K562 (cell line): ENCODE data around the gene RIC3. TPM values are rescaled to one million over a fixed set of nuclear protein-coding genes. Genes with fewer than 3 reads are reported as not detected.

Source experiments
- ATAC-seq: fragments of 200-7000 bp; cut with Tn5 transposase; 3 replicates; pipeline ENCODE4 v1.9.1; 2020; ENCODE audit warnings: moderate library complexity
- BruUV-seq: library from RNA; stranded (reverse); fragments of 400-500 nt; replicated peaks from 2 replicates; lab custom pipeline; 2021; lab: Mats Ljungman, UMichigan
- CTCF ChIA-PET: fragments of 300-600 bp; formaldehyde crosslinking; extraction: SDS; loops from one replicate; lab custom pipeline; 2021; ENCODE audit warnings: low intra/inter-chr PET ratio; lab: Yijun Ruan, JAX
- POLR2A ChIA-PET: fragments of 300-600, 350-650 bp; sonication (Branson Sonifier 250); formaldehyde crosslinking; extraction: SDS; loops from one replicate; lab custom pipeline; 2021; ENCODE audit warnings: antibody characterized with exemption, inconsistent platforms; lab: Yijun Ruan, JAX
- DNase-seq, 4 experiments: peaks; one replicate each; pipeline versions ENCODE4 v3.0.0 to v3.0.0-alpha.2; 2011 to 2018; ENCODE audit warnings: low spot score in 3 of 4, mixed read lengths in 3 of 4; ENCODE audit errors: extremely low read depth in 1 of 4
- FAIRE-seq: peaks from 2 replicates; lab custom pipeline; 2011; peaks lifted over from hg19 to GRCh38; lab: Jason Lieb, UNC
- H2AFZ ChIP-seq: 2 replicates; pipeline ENCODE4 v1.6.0; 2011; ENCODE audit warnings: low read depth, low read length, control low read depth, inconsistent platforms
- H3K27ac ChIP-seq: fragments of 200-600 bp; 3 replicates; pipeline ENCODE4 v1.8.0; 2011; ENCODE audit warnings: low read depth, mild to moderate bottlenecking, control low read depth, inconsistent platforms, low read length, moderate library complexity, mixed read lengths; ENCODE audit errors: extremely low read depth
- H3K27me3 ChIP-seq, 2 experiments: fragments of 300-600 bp in 1 of 2; 2 replicates in 1 of 2; 3 replicates in 1 of 2; pipeline versions ENCODE4 v1.6.0 to v1.8.0; 2011; ENCODE audit warnings: inconsistent platforms in 2 of 2, low read length in 2 of 2, mild to moderate bottlenecking in 1 of 2, mixed read lengths in 1 of 2, moderate library complexity in 1 of 2; ENCODE audit not compliant: control insufficient read depth in 2 of 2, insufficient read depth in 2 of 2
- H3K36me3 ChIP-seq: fragments of 300-600 bp; 3 replicates; pipeline ENCODE4 v1.8.0; 2011; ENCODE audit warnings: mild to moderate bottlenecking, low read length, inconsistent platforms; ENCODE audit not compliant: control insufficient read depth, insufficient read depth
- H3K4me1 ChIP-seq, 2 experiments: fragments of 200-600 bp in 1 of 2; replicated peaks in 1 of 2; 2 replicates in 1 of 2; 3 replicates in 1 of 2; pipeline versions ENCODE4 v1.5.1 to v1.8.0; 2011; ENCODE audit warnings: inconsistent platforms in 2 of 2, low read length in 2 of 2, mild to moderate bottlenecking in 1 of 2, mixed read lengths in 1 of 2, moderate library complexity in 1 of 2; ENCODE audit not compliant: control insufficient read depth in 2 of 2, insufficient read depth in 2 of 2
- H3K4me2 ChIP-seq: 2 replicates; pipeline ENCODE4 v1.6.1; 2011; ENCODE audit warnings: low read length, control low read depth, inconsistent platforms, mixed read lengths; ENCODE audit not compliant: insufficient read depth
- H3K4me3 ChIP-seq: fragments of 200-600 bp; sonication (generic), shearing (Covaris generic); 2 replicates; pipeline ENCODE4 v1.5.1; 2016; ENCODE audit warnings: control low read depth, inconsistent platforms
- H3K79me2 ChIP-seq: fragments of 200-600 bp; 3 replicates; pipeline ENCODE4 v1.8.0; 2011; ENCODE audit warnings: low read length, inconsistent platforms; ENCODE audit not compliant: control insufficient read depth, insufficient read depth
- H3K9ac ChIP-seq, 2 experiments: 2 replicates each; pipeline versions ENCODE4 v1.6.0 to v1.6.1; 2011; ENCODE audit warnings: low read depth in 2 of 2, low read length in 2 of 2, control low read depth in 1 of 2, inconsistent platforms in 1 of 2, mild to moderate bottlenecking in 1 of 2, mixed read lengths in 1 of 2; ENCODE audit not compliant: insufficient read depth in 1 of 2
- H3K9me1 ChIP-seq: one replicate; pipeline ENCODE4 v1.6.0; 2011; ENCODE audit warnings: inconsistent platforms, mild to moderate bottlenecking, low read length, moderate library complexity; ENCODE audit not compliant: control insufficient read depth, insufficient read depth
- H3K9me3 ChIP-seq: replicated peaks from 2 replicates; pipeline ENCODE4 v1.5.1; 2011; ENCODE audit warnings: low read depth, low read length, inconsistent platforms; ENCODE audit not compliant: control insufficient read depth, insufficient read depth
- H4K20me1 ChIP-seq: replicated peaks from 2 replicates; pipeline ENCODE4 v1.6.1; 2011; ENCODE audit warnings: low read length, inconsistent platforms, mixed read lengths; ENCODE audit not compliant: control insufficient read depth, insufficient read depth
- CAMTA2 ChIP-seq: fragments of 250-450 bp; sonication (Bioruptor Pico); conservative IDR thresholded peaks from 2 replicates; pipeline ENCODE4 v1.5.1; 2022
- CCAR2 ChIP-seq: fragments of 200-400 bp; formaldehyde crosslinking; IDR thresholded peaks from 2 replicates; pipeline ENCODE4 v1.6.1; 2017; ENCODE audit warnings: mild to moderate bottlenecking, low read depth, low read length
- ERF ChIP-seq: fragments of 450-650 bp; formaldehyde crosslinking; IDR thresholded peaks from 2 replicates; pipeline ENCODE4 v1.4.0; 2020; ENCODE audit warnings: mild to moderate bottlenecking, mixed read lengths
- EWSR1 ChIP-seq: fragments of 450-650 bp; IDR thresholded peaks from 2 replicates; pipeline ENCODE4 v1.6.1; 2018; ENCODE audit warnings: borderline replicate concordance, mild to moderate bottlenecking, low read depth, moderate library complexity; ENCODE audit not compliant: partially characterized antibody
- GATAD2B ChIP-seq: fragments of 450-650 bp; IDR thresholded peaks from 2 replicates; pipeline ENCODE4 v1.6.1; 2017; ENCODE audit warnings: mild to moderate bottlenecking, borderline replicate concordance
- HDAC2 ChIP-seq: fragments of 450-650 bp; IDR thresholded peaks from 2 replicates; pipeline ENCODE4 v1.6.1; 2016; ENCODE audit warnings: mild to moderate bottlenecking
- ILK ChIP-seq: fragments of 450-650 bp; IDR thresholded peaks from 2 replicates; pipeline ENCODE4 v1.6.1; 2016; ENCODE audit warnings: missing genetic modification characterization, low read depth, mild to moderate bottlenecking, missing compliant biosample characterization, moderate library complexity, borderline replicate concordance
- JUNB ChIP-seq: fragments of 450-650 bp; formaldehyde crosslinking; conservative IDR thresholded peaks from 2 replicates; pipeline ENCODE4 v1.4.0; 2020; ENCODE audit warnings: mild to moderate bottlenecking
- MAFF ChIP-seq: IDR thresholded peaks from 2 replicates; pipeline ENCODE4 v1.6.1; 2012; ENCODE audit warnings: low read length, improper control_type of control experiment
- MEIS2 ChIP-seq: fragments of 450-650 bp; IDR thresholded peaks from 2 replicates; pipeline ENCODE4 v1.6.1; 2014; ENCODE audit warnings: mild to moderate bottlenecking; ENCODE audit not compliant: partially characterized antibody
- NEUROD1 ChIP-seq: fragments of 150-350 bp; IDR thresholded peaks from 2 replicates; pipeline ENCODE4 v1.6.1; 2014; ENCODE audit warnings: borderline replicate concordance, low read length, low read depth; ENCODE audit not compliant: partially characterized antibody
- TCFL5 ChIP-seq: fragments of 250-450 bp; sonication (Bioruptor Pico); conservative IDR thresholded peaks from 2 replicates; pipeline ENCODE4 v1.6.1; 2021; ENCODE audit warnings: mild to moderate bottlenecking, moderate library complexity, matching md5 sums
- TEAD1 ChIP-seq, 2 experiments: fragments of 450-650 bp in 1 of 2; sonication (generic) in 1 of 2; formaldehyde crosslinking; IDR thresholded peaks; 2 replicates each; pipeline versions ENCODE4 v1.4.0 to v1.8.0; 2020 to 2022; ENCODE audit warnings: mild to moderate bottlenecking in 2 of 2, missing genetic modification reagents in 1 of 2
- TRIM24 ChIP-seq, 2 experiments: fragments of 450-650 bp; IDR thresholded peaks; 2 replicates each; pipeline ENCODE4 v1.6.1; 2016
- ZNF133 ChIP-seq: fragments of 250-450 bp; sonication (Bioruptor Pico); IDR thresholded peaks from 2 replicates; pipeline ENCODE4 v1.4.0; 2020; ENCODE audit warnings: mild to moderate bottlenecking
- ZNF174 ChIP-seq: fragments of 250-450 bp; sonication (Bioruptor Pico); IDR thresholded peaks from 2 replicates; pipeline ENCODE4 v1.4.0; 2020; ENCODE audit warnings: mild to moderate bottlenecking
- ZNF609 ChIP-seq: sonication (generic); formaldehyde crosslinking; IDR thresholded peaks from 2 replicates; pipeline ENCODE4 v1.8.1; 2023; ENCODE audit warnings: missing genetic modification reagents, mild to moderate bottlenecking, borderline replicate concordance
- WGBS: fragments of 100-300 bp; shearing (Covaris generic); methylation state at CpG from one replicate; pipeline ENCODE4 v1.1.6; 2016; ENCODE audit warnings: low coverage, mixed read lengths; ENCODE audit not compliant: insufficient coverage; ENCODE audit errors: missing lambda C conversion rate; 5-methylcytosine and 5-hydroxymethylcytosine counted together
- in situ Hi-C: fragments of 300-500 bp; cut with MboI; formaldehyde crosslinking; loops from 4 replicates; pipeline ENCODE4 v1.15.0; 2018; ENCODE audit warnings: inconsistent platforms, mixed read lengths
- intact Hi-C: fragments of 100-400 bp; cut with micrococcal nuclease; formaldehyde crosslinking; loops from 2 replicates; pipeline ENCODE4 v1.14.2; 2022
- polyA plus RNA-seq, 8 experiments: library from polyadenylated mRNA; depleted of rRNA in 4 of 8; stranded (reverse) in 5 of 8; unstranded in 3 of 8; fragments of >200 nt; fragmentation: Nextera tagmentation in 2 of 8; fragmentation: Illumina TruSeq in 1 of 8; extraction: Ambion mirVana in 2 of 8; extraction: Trizol in 1 of 8; gene quantifications; 2 replicates each; pipeline versions ENCODE4 v1.2.1 to v1.2.3, GENCODE V29; 2011 to 2014; ENCODE audit warnings: inconsistent platforms in 1 of 8, missing spikeins in 1 of 8
- total RNA-seq, 7 experiments: library from RNA; depleted of rRNA in 6 of 7; stranded (reverse); fragments of >200 nt in 6 of 7; fragmentation: Illumina TruSeq in 2 of 7; extraction: Trizol in 2 of 7; gene quantifications; 2 replicates each; pipeline versions ENCODE4 v1.2.1 to v1.2.3, GENCODE V29; 2011 to 2021; ENCODE audit warnings: low replicate concordance in 1 of 7

The RIC3 gene
- total and polyA plus RNA-seq, 9 of the 15 experiments (the other 6 are each of a cell fraction or from before 2014, with no cell fraction given): 0.03 to 0.16 (median 0.05) TPM; not detected in 4

- H2AFZ ChIP-seq: no peak overlapping the region
- BruUV-seq: no TSS peak
- H3K4me2 ChIP-seq: no peak overlapping the region
- no peak for ATAC-seq
- H3K9ac ChIP-seq: no peak overlapping the region; a peak in 1 of 4 replicates
- TF ChIP-seq NEUROD1 (no peak), TCFL5 (CRISPR knock-in tag) (no peak), TRIM24 (IDR thresholded peaks at IDR 0.05) (no peak), CAMTA2 (CRISPR knock-in tag) (no peak), EWSR1 (no peak), ZNF174 (no peak), TEAD1 (CRISPR knock-in tag; IDR thresholded peaks at IDR 0.05) (no peak), HDAC2 (no peak), JUNB (no peak), ERF (no peak), ILK (tag) (no peak), CCAR2 (no peak), MAFF (no peak), ZNF133 (CRISPR knock-in tag) (no peak), ZNF609 (CRISPR knock-in tag) (no peak), MEIS2 (no peak), GATAD2B (no peak)
- intact Hi-C loops (loop anchor here (5.0 kb wide), 1 partner anchor 40 kb away; no protein-coding TSS in a partner anchor), in situ Hi-C loops (no loop called here)
- H3K27me3 ChIP-seq: peaks cover 16 to 40% of the 10 kb centered on the region in 2 experiments
- peaks cover 8% of the 10 kb centered on the region for H4K20me1 ChIP-seq
- H3K9me1 ChIP-seq: no peaks in the 10 kb centered on the region
- no peak overlapping the region for H3K4me3 ChIP-seq
- H3K4me1 ChIP-seq: peaks cover 8 to 9% of the 10 kb centered on the region in 2 experiments; a peak in 2 of 5 replicates
- WGBS: 0% methylated on average over 15 of the region's 18 CpGs
- H3K27ac ChIP-seq: no peak overlapping the region
- CTCF ChIA-PET: no interaction called here
- FAIRE-seq: no peak
- POLR2A ChIA-PET: interaction anchor here (0.6 kb wide), 1 partner anchor 64 kb away, joined by 3 read pairs; no protein-coding TSS in a partner anchor
- no peaks in the 10 kb centered on the region for H3K36me3 ChIP-seq
- H3K79me2 ChIP-seq: no peaks in the 10 kb centered on the region
- H3K9me3 ChIP-seq: no peaks in the 10 kb centered on the region
- DNase-seq: no peak
Measured at GRCh38 chr11:8071616-8072581, 96.9 kb downstream of the RIC3 start.
